GM12878 (cell line): ENCODE measurements around the gene FCGR1A. TPM values are rescaled to one million over a fixed set of nuclear protein-coding genes. Genes with fewer than 3 reads are reported as not detected.
"Not testable (repeated sequence)": the region's sequence is repeated elsewhere in the genome, so short reads cannot be mapped to it uniquely, and the experiment has no call there.

ENCODE experiments used
- ATAC-seq: fragments of 200-7000 bp; cut with Tn5 transposase; 3 replicates; pipeline ENCODE4 v1.9.1; 2020; ENCODE audit warnings: mild to moderate bottlenecking, moderate library complexity
- BruUV-seq: library from RNA; stranded (reverse); fragments of 400-500 nt; replicated peaks from 2 replicates; lab custom pipeline; 2021; lab: Mats Ljungman, UMichigan
- CTCF ChIA-PET: fragments of 300-600 bp; sonication (Branson Sonifier 250); formaldehyde crosslinking; extraction: SDS; loops from one replicate; lab custom pipeline; 2021; ENCODE audit warnings: inconsistent platforms; lab: Yijun Ruan, JAX
- POLR2A ChIA-PET: fragments of 350-600 bp; formaldehyde crosslinking; extraction: SDS; loops from one replicate; lab custom pipeline; 2021; ENCODE audit warnings: inconsistent platforms; lab: Charles Lee
- RAD21 ChIA-PET: fragments of 300-600 bp; sonication (Branson Sonifier 250); formaldehyde crosslinking; loops from one replicate; lab custom pipeline; 2023; ENCODE audit warnings: antibody characterized with exemption; ENCODE audit not compliant: unreplicated experiment; lab: Charles Lee
- SMC1A ChIA-PET: fragments of 300-600 bp; sonication (Branson Sonifier 250); formaldehyde crosslinking; loops from one replicate; lab custom pipeline; 2023; ENCODE audit not compliant: unreplicated experiment, uncharacterized antibody; lab: Charles Lee
- DNase-seq: peaks from one replicate; pipeline ENCODE4 v3.0.0-alpha.2; 2011; ENCODE audit warnings: low read depth, low spot score
- FAIRE-seq: peaks from 3 replicates; lab custom pipeline; 2011; peaks lifted over from hg19 to GRCh38; lab: Jason Lieb, UNC
- H2AFZ ChIP-seq: 2 replicates; pipeline ENCODE4 v1.6.0; 2011; ENCODE audit warnings: low read depth, low read length, control low read depth; ENCODE audit not compliant: control insufficient read depth
- H3K27ac ChIP-seq: 2 replicates; pipeline ENCODE4 v1.5.1; 2011; ENCODE audit warnings: control low read depth; ENCODE audit not compliant: control insufficient read depth, insufficient read depth
- H3K27me3 ChIP-seq, 2 experiments: replicated peaks in 1 of 2; 2 replicates each; pipeline versions ENCODE4 v1.6.0 to v1.6.1; 2011; ENCODE audit warnings: low read length in 1 of 2; ENCODE audit not compliant: control insufficient read depth in 2 of 2, insufficient read depth in 2 of 2
- H3K36me3 ChIP-seq, 2 experiments: 2 replicates each; pipeline ENCODE4 v1.5.1; 2011; ENCODE audit warnings: low read length in 1 of 2; ENCODE audit not compliant: control insufficient read depth in 2 of 2, insufficient read depth in 2 of 2
- H3K4me1 ChIP-seq: 2 replicates; pipeline ENCODE4 v1.6.1; 2011; ENCODE audit warnings: mild to moderate bottlenecking, low read length, moderate library complexity, mixed read lengths; ENCODE audit not compliant: control insufficient read depth, insufficient read depth
- H3K4me2 ChIP-seq: 2 replicates; pipeline ENCODE4 v1.6.0; 2011; ENCODE audit warnings: control low read depth; ENCODE audit not compliant: control insufficient read depth, insufficient read depth
- H3K4me3 ChIP-seq: fragments of 200-600 bp; sonication (generic); 2 replicates; pipeline ENCODE4 v1.5.1; 2016
- H3K79me2 ChIP-seq: 2 replicates; pipeline ENCODE4 v1.6.0; 2011; ENCODE audit warnings: low read length; ENCODE audit not compliant: control insufficient read depth, insufficient read depth
- H3K9ac ChIP-seq: 2 replicates; pipeline ENCODE4 v1.8.0; 2011; ENCODE audit warnings: low read length, control low read depth, mixed read lengths; ENCODE audit not compliant: control insufficient read depth, insufficient read depth
- H3K9me3 ChIP-seq: replicated peaks from 3 replicates; pipeline ENCODE4 v1.5.1; 2011; ENCODE audit warnings: mild to moderate bottlenecking, low read length; ENCODE audit not compliant: control insufficient read depth, insufficient read depth
- H4K20me1 ChIP-seq: 2 replicates; pipeline ENCODE4 v1.6.0; 2011; ENCODE audit not compliant: control insufficient read depth, insufficient read depth
- BHLHE40 ChIP-seq, 2 experiments: fragments of 450-650 bp in 1 of 2; IDR thresholded peaks; 2 replicates each; pipeline ENCODE4 v1.6.1; 2011 to 2017; ENCODE audit warnings: low read depth in 2 of 2, borderline replicate concordance in 1 of 2, improper control_type of control experiment in 1 of 2, low read length in 1 of 2, mild to moderate bottlenecking in 1 of 2
- CBFB ChIP-seq: IDR thresholded peaks from 2 replicates; pipeline ENCODE4 v1.6.1; 2016; ENCODE audit warnings: antibody characterized with exemption, low read depth
- DPF2 ChIP-seq: fragments of 450-650 bp; IDR thresholded peaks from 2 replicates; pipeline ENCODE4 v1.6.1; 2017; ENCODE audit warnings: mild to moderate bottlenecking
- MLLT1 ChIP-seq: fragments of 450-650 bp; IDR thresholded peaks from 2 replicates; pipeline ENCODE4 v1.6.1; 2016; ENCODE audit warnings: mild to moderate bottlenecking
- NBN ChIP-seq: fragments of 450-650 bp; IDR thresholded peaks from 2 replicates; pipeline ENCODE4 v1.6.1; 2016
- NFIC ChIP-seq: IDR thresholded peaks from 2 replicates; pipeline ENCODE4 v1.6.1; 2012; ENCODE audit warnings: low read depth, mild to moderate bottlenecking, inconsistent platforms, low read length, moderate library complexity
- NFYB ChIP-seq: IDR thresholded peaks from 2 replicates; pipeline ENCODE4 v1.6.1; 2011; ENCODE audit warnings: low read depth, mild to moderate bottlenecking, low read length, improper control_type of control experiment, moderate library complexity; ENCODE audit not compliant: insufficient read depth
- NKRF ChIP-seq: fragments of 450-650 bp; conservative IDR thresholded peaks from 2 replicates; pipeline ENCODE4 v1.6.1; 2017; ENCODE audit warnings: mild to moderate bottlenecking, moderate library complexity
- PML ChIP-seq: IDR thresholded peaks from 2 replicates; pipeline ENCODE4 v1.6.1; 2012; ENCODE audit warnings: low read length, inconsistent platforms
- POLR2A ChIP-seq: IDR thresholded peaks from 2 replicates; pipeline ENCODE4 v1.6.1; 2011; ENCODE audit warnings: low read depth, mild to moderate bottlenecking, low read length
- POLR2AphosphoS2 ChIP-seq: IDR thresholded peaks from 2 replicates; pipeline ENCODE4 v1.6.1; 2011; ENCODE audit warnings: low read depth, mild to moderate bottlenecking, low read length, improper control_type of control experiment, moderate library complexity
- POLR2AphosphoS5 ChIP-seq: IDR thresholded peaks from 2 replicates; pipeline ENCODE4 v1.6.1; 2011; ENCODE audit warnings: mild to moderate bottlenecking, low read length, inconsistent platforms
- POU2F2 ChIP-seq: IDR thresholded peaks from 3 replicates; pipeline ENCODE4 v1.6.1; 2011; ENCODE audit warnings: low read depth, mild to moderate bottlenecking, low read length, borderline replicate concordance
- RELB ChIP-seq: fragments of 450-650 bp; IDR thresholded peaks from 2 replicates; pipeline ENCODE4 v1.6.1; 2017; ENCODE audit warnings: low read depth, mild to moderate bottlenecking, moderate library complexity
- RUNX3 ChIP-seq: IDR thresholded peaks from 2 replicates; pipeline ENCODE4 v1.6.1; 2012; ENCODE audit warnings: low read length, inconsistent platforms
- SMAD5 ChIP-seq: IDR thresholded peaks from 2 replicates; pipeline ENCODE4 v1.6.1; 2016; ENCODE audit warnings: antibody characterized with exemption, low read depth
- TCF3 ChIP-seq: IDR thresholded peaks from 2 replicates; pipeline ENCODE4 v1.6.1; 2012; ENCODE audit warnings: low read depth, mild to moderate bottlenecking, low read length, borderline replicate concordance; ENCODE audit not compliant: insufficient read depth
- YY1 ChIP-seq: IDR thresholded peaks from 2 replicates; pipeline ENCODE4 v1.6.1; 2011; ENCODE audit warnings: low read depth, mild to moderate bottlenecking, low read length
- ZBED1 ChIP-seq: IDR thresholded peaks from 2 replicates; pipeline ENCODE4 v1.6.1; 2016; ENCODE audit warnings: borderline replicate concordance
- WGBS: methylation state at CpG from one replicate; pipeline ENCODE4 v1.1.6; 2016; ENCODE audit warnings: low lambda C conversion rate; ENCODE audit not compliant: insufficient replicate concordance, insufficient coverage; ENCODE audit errors: missing lambda C conversion rate; 5-methylcytosine and 5-hydroxymethylcytosine counted together
- in situ Hi-C: fragments of 300-500 bp; cut with MboI; formaldehyde crosslinking; loops from 9 replicates; pipeline ENCODE4 v1.14.3; 2018; ENCODE audit warnings: mixed read lengths
- intact Hi-C: fragments of 100-400 bp; cut with micrococcal nuclease; formaldehyde crosslinking; loops from one replicate; pipeline ENCODE4 v1.14.2; 2022; ENCODE audit not compliant: unreplicated experiment
- polyA plus RNA-seq, 11 experiments: library from polyadenylated mRNA; depleted of rRNA in 4 of 11; unstranded in 6 of 11; stranded (reverse) in 5 of 11; fragments of >200 nt; fragmentation: Nextera tagmentation in 4 of 11; fragmentation: Illumina TruSeq in 1 of 11; extraction: Ambion mirVana in 4 of 11; extraction: Trizol in 1 of 11; gene quantifications; 1 replicate in 1 of 11; 2 replicates in 10 of 11; pipeline versions ENCODE4 v1.2.1 to v1.2.3, GENCODE V29; 2011 to 2016; ENCODE audit warnings: inconsistent platforms in 2 of 11, missing spikeins in 2 of 11, low read depth in 1 of 11
- total RNA-seq, 4 experiments: library from RNA; depleted of rRNA in 3 of 4; stranded (reverse); fragments of >200 nt in 3 of 4; fragmentation: Illumina TruSeq in 1 of 4; extraction: Trizol in 1 of 4; gene quantifications; 2 replicates each; pipeline versions ENCODE4 v1.2.1 to v1.2.3, GENCODE V29; 2013 to 2021

FCGR1A gene
- total and polyA plus RNA-seq, 10 of the 15 experiments (the other 5 are each of a cell fraction or from before 2014, with no cell fraction given): not detected

- H4K20me1 ChIP-seq, H3K9me3 ChIP-seq, in situ Hi-C loops, CTCF ChIA-PET, H3K4me1 ChIP-seq, H3K36me3 ChIP-seq, FAIRE-seq, H3K4me2 ChIP-seq, H3K79me2 ChIP-seq, H3K27me3 ChIP-seq, RAD21 ChIA-PET, SMC1A ChIA-PET, POLR2A ChIA-PET, intact Hi-C loops, H2AFZ ChIP-seq: not testable (repeated sequence)
- BruUV-seq: TSS peak; percentile 99
- ATAC-seq (peak; percentile 71), DNase-seq (peak; percentile 64)
- peak overlapping the region; percentile 77 for H3K27ac ChIP-seq
- H3K4me3 ChIP-seq: peak overlapping the region; percentile 50; the same call in 1 of the 2 replicates
- peak overlapping the region; percentile 69 for H3K9ac ChIP-seq
- WGBS: 44% methylated on average over 28 of the region's 62 CpGs
- TF ChIP-seq SMAD5 (peak; percentile 92), NBN (0 out of 2 replicates have a peak, but pooled peaks have one; percentile 32), PML (peak; percentile 58; the same call in 1 of the 2 replicates), ZBED1 (peak; percentile 71), BHLHE40 (IDR thresholded peaks at IDR 0.05; ENCODE audit: borderline replicate concordance in 1 of 2, low read depth in 2 of 2, low read length in 1 of 2) (peak in 1 of 2 experiments; percentile 6; a peak in 1 of 4 replicates), YY1 (peak; percentile 58; the same call in 1 of the 2 replicates), RELB (0 out of 2 replicates have a peak, but pooled peaks have one; percentile 14), POLR2AphosphoS5 (peak; percentile 88), NFIC (peak; percentile 19; the same call in 1 of the 2 replicates), MLLT1 (peak; percentile 74; the same call in 1 of the 2 replicates), POLR2A (peak; percentile 81), DPF2 (0 out of 2 replicates have a peak, but pooled peaks have one; percentile 30), TCF3 (peak; percentile 75), POU2F2 (peak; percentile 75; the same call in 1 of the 3 replicates), NKRF (0 out of 2 replicates have a peak, but pooled peaks have one; percentile 33), RUNX3 (0 out of 2 replicates have a peak, but pooled peaks have one; percentile 2), NFYB (0 out of 2 replicates have a peak, but pooled peaks have one; percentile 20), CBFB (0 out of 2 replicates have a peak, but pooled peaks have one; percentile 33), POLR2AphosphoS2 (peak; percentile 72; the same call in 1 of the 2 replicates)
These were observed 30.7 kb downstream of the FCGR1A start for GRCh38 chr1:149812893-149813801.
